HG03039 (cell line): ENCODE results near the gene FSTL4.

Source experiments
- ATAC-seq: cut with Tn5 transposase; IDR thresholded peaks from one replicate; pipeline ENCODE4 v1.9.1; 2021; ENCODE audit warnings: mild to moderate bottlenecking, moderate library complexity; ENCODE audit not compliant: unreplicated experiment

FSTL4 gene

DNA sequence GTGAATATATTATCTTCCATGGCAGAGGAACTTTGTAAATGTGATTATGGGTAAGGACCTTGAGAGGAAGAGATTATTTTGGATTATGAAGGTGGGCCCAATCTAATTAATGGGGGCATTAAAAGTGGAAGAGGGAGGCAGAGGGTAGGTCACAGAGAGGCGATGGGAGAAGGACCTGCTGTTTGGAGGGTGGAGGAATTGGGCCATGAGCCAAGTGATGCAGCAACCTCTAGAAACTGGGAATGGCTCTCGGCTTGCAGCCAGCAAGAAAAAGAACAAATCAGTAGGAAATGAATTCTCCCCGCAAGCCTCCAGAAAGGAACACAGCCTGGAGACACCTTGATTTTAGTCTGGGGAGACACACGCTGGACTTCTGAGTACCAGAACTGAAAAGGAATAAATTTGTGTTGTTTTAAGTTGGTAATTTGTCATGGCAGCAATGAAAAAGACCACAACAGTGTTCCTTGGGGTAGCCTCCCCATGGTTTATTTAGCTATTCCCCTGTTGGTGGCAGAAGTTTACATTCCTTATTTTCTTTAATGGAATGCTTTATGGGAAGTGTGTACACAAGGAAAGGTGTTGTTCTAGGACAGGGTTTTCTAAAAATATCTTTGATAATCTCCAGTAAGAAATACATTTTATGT, 456.9 kb downstream of the FSTL4 start:
- no peak for ATAC-seq

- no peak for ATAC-seq
Measured at GRCh38 chr5:133154274-133155075, 457.9 kb downstream of the FSTL4 start.

GRCh38 chr5:133150909-133151544, 461.3 kb downstream of the FSTL4 start:
- ATAC-seq, result no peak

DNA sequence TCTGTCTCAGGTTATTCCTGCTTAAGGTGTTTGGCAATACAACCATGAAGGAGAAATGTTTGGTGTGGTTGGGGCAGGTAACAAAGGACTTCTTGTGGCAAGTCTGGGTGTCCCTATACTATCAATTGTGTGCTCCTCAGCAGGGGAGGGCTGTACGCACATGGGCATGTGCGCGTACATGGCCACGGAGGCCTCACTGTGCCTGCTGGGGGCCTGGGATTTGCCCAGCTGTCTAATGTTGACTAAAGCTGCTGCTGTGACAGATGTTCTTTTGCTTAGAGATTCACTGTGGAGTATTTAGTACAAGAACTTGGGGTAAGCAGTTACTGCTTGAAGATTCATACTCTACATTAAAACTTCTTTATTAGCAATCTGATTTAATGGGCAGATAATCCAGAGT, 463.0 kb downstream of the FSTL4 start:
- no peak for ATAC-seq

GRCh38 chr5:133147815-133148567, 464.4 kb downstream of the FSTL4 start:
- ATAC-seq, result no peak

GRCh38 chr5:133147411-133147810, 464.9 kb downstream of the FSTL4 start:
- no peak for ATAC-seq
